Natural killer cell treated with Interleukin-12 subunit alpha and Interleukin-12 subunit beta and Interleukin-15 and Interleukin-18, amount 100 ng/mL, for 72 hours (primary cell): ENCODE data around the gene RLF. TPM values are rescaled to one million over a fixed set of nuclear protein-coding genes. Genes with fewer than 3 reads are reported as not detected.

Source experiments
- ATAC-seq, 2 donors: fragments of 150-1000 bp; cut with Tn5 transposase in 1 of 2; sonication (Bioruptor Pico), chemical (Tn5 transposase) in 1 of 2; 2 replicates each; pipeline ENCODE4 v1.10.0; 2021
- DNase-seq: peaks from one replicate; pipeline ENCODE4 v3.0.0; 2022; ENCODE audit warnings: low spot score
- H3K27ac Mint-ChIP-seq, 2 donors: 1 replicate in 1 of 2; 2 replicates in 1 of 2; pipeline ENCODE4 v1.8.0; 2022; ENCODE audit warnings: mixed read lengths in 2 of 2, mild to moderate bottlenecking in 1 of 2, moderate library complexity in 1 of 2
- H3K27me3 Mint-ChIP-seq, 2 donors: 1 replicate in 1 of 2; 2 replicates in 1 of 2; pipeline ENCODE4 v1.8.0; 2022; ENCODE audit warnings: mixed read lengths in 2 of 2
- H3K36me3 Mint-ChIP-seq: one replicate; pipeline ENCODE4 v1.8.0; 2022; ENCODE audit warnings: mixed read lengths
- H3K4me1 Mint-ChIP-seq, 2 donors: 1 replicate in 1 of 2; 2 replicates in 1 of 2; pipeline ENCODE4 v1.8.0; 2022; ENCODE audit warnings: low read depth in 2 of 2, mixed read lengths in 2 of 2, mild to moderate bottlenecking in 1 of 2
- H3K4me3 Mint-ChIP-seq: one replicate; pipeline ENCODE4 v1.8.0; 2022; ENCODE audit warnings: mixed read lengths
- H3K9me3 Mint-ChIP-seq: 2 replicates; pipeline ENCODE4 v1.8.0; 2022; ENCODE audit warnings: mixed read lengths
- total RNA-seq, 2 donors: library from RNA; stranded (reverse); gene quantifications; one replicate each; pipeline ENCODE4 v1.2.3, GENCODE V29; 2022

The RLF gene
- total RNA-seq, 2 donors from 2014 or later, result 19.5 to 24.5 TPM

DNA sequence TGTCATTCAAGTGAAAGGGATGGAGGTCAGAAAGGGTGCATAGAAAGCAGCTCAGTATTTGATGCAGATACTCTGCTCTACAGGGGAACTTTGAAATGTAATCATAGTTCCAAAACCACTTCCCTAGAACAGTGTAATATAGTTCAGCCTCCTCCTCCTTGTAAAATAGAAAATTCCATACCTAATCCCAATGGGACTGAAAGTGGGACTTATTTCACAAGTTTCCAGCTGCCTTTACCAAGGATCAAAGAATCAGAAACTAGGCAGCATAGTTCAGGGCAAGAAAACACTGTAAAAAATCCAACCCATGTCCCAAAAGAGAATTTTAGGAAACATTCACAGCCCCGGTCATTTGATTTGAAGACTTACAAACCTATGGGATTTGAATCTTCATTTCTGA is 78.4 kb downstream of the RLF start:
- peaks cover 13 to 19% of the 10 kb centered on the region in 2 donors for H3K4me1 Mint-ChIP-seq
- H3K27ac Mint-ChIP-seq, result no peak overlapping the region

GRCh38 chr1:40240390-40240789 is 79.2 kb downstream of the RLF start:
- Mint-ChIP-seq H3K9me3 (no peaks in the 10 kb centered on the region), H3K4me1 (peaks cover 21 to 22% of the 10 kb centered on the region in 2 donors), H3K27ac (no peak overlapping the region), H3K27me3 (no peaks in the 10 kb centered on the region), H3K4me3 (no peak overlapping the region), H3K36me3 (peaks cover 25% of the 10 kb centered on the region)
- no peak for ATAC-seq
- DNase-seq, result no peak

More for the DNA sequence above, 78.4 kb downstream of the RLF start:
- Mint-ChIP-seq H3K4me3 (no peak overlapping the region), H3K27me3 (no peaks in the 10 kb centered on the region), H3K36me3 (peaks cover 25% of the 10 kb centered on the region), H3K9me3 (no peaks in the 10 kb centered on the region)
- ATAC-seq (no peak), DNase-seq (no peak)

GRCh38 chr1:40241362-40241761 is 80.2 kb downstream of the RLF start:
- Mint-ChIP-seq H3K4me3 (peak overlapping the region; percentile 74), H3K4me1 (peaks cover 27 to 28% of the 10 kb centered on the region in 2 donors)

DNA sequence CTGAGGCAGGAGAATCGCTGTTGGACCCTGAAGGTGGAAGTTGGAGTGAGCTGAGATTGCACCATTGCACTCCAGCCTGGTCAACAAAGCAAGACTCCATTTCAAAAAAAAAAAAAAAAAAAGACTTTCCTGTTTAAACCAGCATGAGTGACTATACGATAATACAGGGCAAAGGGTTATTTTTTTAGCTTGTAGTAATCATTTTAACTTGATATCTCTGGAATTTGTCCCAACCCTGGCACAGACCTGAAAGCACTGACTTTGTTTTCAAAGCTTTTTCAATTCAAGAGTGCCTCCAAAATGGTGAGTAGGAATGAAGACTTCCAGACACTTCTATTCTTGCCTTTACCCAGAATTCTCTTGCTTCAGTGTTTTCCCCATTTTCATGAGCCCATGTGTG is 82.2 kb downstream of the RLF start:
- no peaks in the 10 kb centered on the region for H3K27me3 Mint-ChIP-seq
- ATAC-seq, result no peak
- DNase-seq, result no peak
- peaks cover 25 to 27% of the 10 kb centered on the region in 2 donors for H3K4me1 Mint-ChIP-seq
- H3K4me3 Mint-ChIP-seq, result no peak overlapping the region
- no peak overlapping the region for H3K27ac Mint-ChIP-seq
- H3K9me3 Mint-ChIP-seq, result no peaks in the 10 kb centered on the region
- H3K36me3 Mint-ChIP-seq, result peaks cover 2% of the 10 kb centered on the region

More at GRCh38 chr1:40241362-40241761, 80.2 kb downstream of the RLF start:
- H3K36me3 Mint-ChIP-seq, result peaks cover 18% of the 10 kb centered on the region
- H3K9me3 Mint-ChIP-seq, result no peaks in the 10 kb centered on the region
- no peak for DNase-seq
- peak; percentile 11 to 28 for ATAC-seq
- no peaks in the 10 kb centered on the region for H3K27me3 Mint-ChIP-seq
- peak overlapping the region; percentile 50 to 72 for H3K27ac Mint-ChIP-seq

- Mint-ChIP-seq H3K4me3 (no peak overlapping the region), H3K36me3 (no peaks in the 10 kb centered on the region), H3K4me1 (peaks cover 25 to 27% of the 10 kb centered on the region in 2 donors), H3K27ac (peak overlapping the region in 1 of 2 donors; percentile 56), H3K9me3 (no peaks in the 10 kb centered on the region), H3K27me3 (no peaks in the 10 kb centered on the region)
- ATAC-seq (no peak), DNase-seq (no peak)
These were observed 83.1 kb downstream of the RLF start for GRCh38 chr1:40244138-40244744.

DNA sequence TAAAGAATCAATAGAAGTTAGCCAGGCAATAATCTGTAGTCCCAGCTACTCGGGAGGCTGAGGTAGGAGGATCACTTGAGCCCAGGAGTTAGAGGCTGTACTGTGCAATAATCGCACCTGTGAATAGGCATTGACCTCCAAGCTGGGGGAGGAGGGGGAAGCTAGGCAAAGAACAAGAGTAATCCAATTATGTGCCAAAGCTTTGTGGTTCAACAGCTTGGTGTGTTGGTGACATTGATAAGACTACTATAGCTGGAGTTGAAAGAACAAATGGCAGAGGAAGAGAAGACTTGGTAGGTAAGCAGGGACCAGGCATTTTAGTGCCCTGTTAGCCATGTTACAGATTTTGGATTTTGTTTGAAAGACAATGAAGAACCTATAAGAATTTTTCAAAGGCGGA is 84.5 kb downstream of the RLF start:
- no peak for DNase-seq

DNA sequence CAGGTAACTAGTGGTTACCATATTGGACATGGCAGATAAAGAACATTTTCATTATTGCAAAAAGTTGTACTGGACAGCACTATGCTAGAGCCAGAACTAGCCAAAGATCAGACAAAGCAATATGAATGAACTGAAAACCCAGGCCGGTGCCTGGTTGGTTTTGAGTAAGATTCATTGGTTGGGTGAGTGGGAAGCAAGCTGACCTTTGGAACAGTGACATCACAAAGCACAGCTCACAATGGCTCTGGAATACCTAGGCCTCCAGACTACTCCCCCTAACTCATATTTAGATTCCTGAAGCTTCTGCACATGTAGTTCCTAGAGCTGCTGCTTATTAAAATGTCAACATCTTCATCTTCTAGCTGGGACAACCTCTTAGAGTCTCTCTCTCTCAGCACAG is 86.5 kb downstream of the RLF start, which contains the start of gene TMCO2:
TSS of gene TMCO2 (plus strand) at position 283 of the 400 bp plus-strand sequence. CDS start at position 340, 57 bp downstream.
- Mint-ChIP-seq H3K4me1 (peaks cover 21 to 24% of the 10 kb centered on the region in 2 donors), H3K36me3 (no peaks in the 10 kb centered on the region), H3K4me3 (no peak within 1 kb of the TSS)

More for the DNA sequence above, 84.5 kb downstream of the RLF start:
- H3K4me1 Mint-ChIP-seq, result peaks cover 25 to 27% of the 10 kb centered on the region in 2 donors
- ATAC-seq, result no peak
- no peaks in the 10 kb centered on the region for H3K9me3 Mint-ChIP-seq
- no peaks in the 10 kb centered on the region for H3K36me3 Mint-ChIP-seq
- no peaks in the 10 kb centered on the region for H3K27me3 Mint-ChIP-seq
- H3K27ac Mint-ChIP-seq, result peak overlapping the region; percentile 24 to 56
- H3K4me3 Mint-ChIP-seq, result no peak overlapping the region

DNA sequence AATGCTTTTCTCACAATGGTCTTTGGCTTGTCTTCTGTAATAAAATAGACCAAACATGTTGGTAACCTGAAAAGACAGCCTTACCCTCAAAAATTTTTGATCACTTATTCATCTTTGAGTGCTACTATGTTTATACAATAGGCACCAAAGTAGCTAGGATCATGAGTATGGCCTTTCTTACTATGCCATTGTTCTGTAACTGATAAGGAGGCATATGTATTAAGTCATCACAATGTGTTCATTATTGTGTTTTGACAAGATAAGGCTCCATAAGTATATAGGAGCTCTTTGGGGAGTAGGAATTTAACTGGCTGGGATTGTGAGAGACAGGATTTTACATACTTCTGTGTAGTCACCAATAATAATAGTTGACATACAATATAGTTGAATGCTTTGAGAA is 87.2 kb downstream of the RLF start:
- Mint-ChIP-seq H3K27me3 (no peaks in the 10 kb centered on the region), H3K36me3 (no peaks in the 10 kb centered on the region), H3K27ac (no peak overlapping the region), H3K4me1 (peaks cover 21 to 24% of the 10 kb centered on the region in 2 donors), H3K4me3 (no peak overlapping the region), H3K9me3 (no peaks in the 10 kb centered on the region)
- no peak for ATAC-seq
- no peak for DNase-seq

More for the DNA sequence above, 86.5 kb downstream of the RLF start, which contains the start of gene TMCO2:
- Mint-ChIP-seq H3K27me3 (no peaks in the 10 kb centered on the region), H3K9me3 (no peaks in the 10 kb centered on the region), H3K27ac (no peak within 1 kb of the TSS)
- DNase-seq, result no peak
- ATAC-seq, result no peak

DNA sequence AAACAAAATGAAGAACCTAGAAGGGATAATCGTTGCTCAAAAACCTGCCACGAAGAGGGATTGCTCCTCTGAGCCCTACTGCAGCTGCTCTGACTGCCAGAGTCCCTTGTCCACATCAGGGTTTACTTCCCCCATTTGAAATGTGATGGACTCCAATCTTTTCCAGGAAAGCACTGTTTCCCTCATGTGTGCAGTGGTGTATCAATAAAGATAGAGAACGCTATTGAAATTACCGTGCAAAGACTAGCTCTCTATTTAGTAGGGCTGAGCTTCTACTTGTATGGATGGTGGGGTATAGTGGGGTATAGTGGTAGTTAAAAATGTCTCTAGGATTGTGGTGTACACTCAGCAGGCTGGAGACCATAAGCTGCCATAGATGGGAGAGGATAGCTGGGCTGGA is 90.3 kb downstream of the RLF start:
- Mint-ChIP-seq H3K4me3 (peak overlapping the region; percentile 70), H3K36me3 (no peaks in the 10 kb centered on the region), H3K27ac (peak overlapping the region; percentile 41 to 84), H3K27me3 (no peaks in the 10 kb centered on the region), H3K9me3 (no peaks in the 10 kb centered on the region), H3K4me1 (peaks cover 14 to 23% of the 10 kb centered on the region in 2 donors)
- no peak for DNase-seq
- ATAC-seq, result peak in 1 of 2 donors; percentile 43

DNA sequence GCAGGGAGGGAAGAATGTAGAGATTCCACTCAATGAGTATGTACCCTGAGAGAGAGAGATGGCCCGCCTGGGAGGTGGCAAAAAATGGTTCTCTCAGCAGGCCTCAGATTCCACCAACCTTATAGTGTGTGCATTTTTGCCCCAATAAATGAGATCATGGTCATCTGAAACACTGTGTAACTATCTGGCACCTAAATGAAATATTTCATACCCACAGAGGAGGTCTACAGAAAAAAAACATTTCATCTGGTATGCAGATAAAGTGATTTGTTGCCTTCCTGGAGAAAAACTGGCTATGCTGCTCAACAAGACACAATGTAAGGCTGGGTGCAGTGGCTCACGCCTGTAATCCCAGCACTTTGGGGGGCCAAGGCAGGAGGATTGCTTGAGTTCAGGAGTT is 91.4 kb downstream of the RLF start:
- no peaks in the 10 kb centered on the region for H3K27me3 Mint-ChIP-seq
- peaks cover 18 to 23% of the 10 kb centered on the region in 2 donors for H3K4me1 Mint-ChIP-seq
- H3K9me3 Mint-ChIP-seq, result no peaks in the 10 kb centered on the region
- H3K36me3 Mint-ChIP-seq, result peaks cover 4% of the 10 kb centered on the region
- H3K4me3 Mint-ChIP-seq, result no peak overlapping the region
- peak overlapping the region in 1 of 2 donors; percentile 84 for H3K27ac Mint-ChIP-seq
- DNase-seq, result no peak
- ATAC-seq, result no peak

- DNase-seq (no peak), ATAC-seq (no peak)
- peak overlapping the region; percentile 13 to 62 for H3K27ac Mint-ChIP-seq
- H3K4me1 Mint-ChIP-seq, result peaks cover 23 to 25% of the 10 kb centered on the region in 2 donors
- no peaks in the 10 kb centered on the region for H3K27me3 Mint-ChIP-seq
- peak overlapping the region; percentile 24 for H3K4me3 Mint-ChIP-seq
- H3K9me3 Mint-ChIP-seq, result no peaks in the 10 kb centered on the region
- peaks cover 6% of the 10 kb centered on the region for H3K36me3 Mint-ChIP-seq
These were observed 94.0 kb downstream of the RLF start for GRCh38 chr1:40255231-40255630.

DNA sequence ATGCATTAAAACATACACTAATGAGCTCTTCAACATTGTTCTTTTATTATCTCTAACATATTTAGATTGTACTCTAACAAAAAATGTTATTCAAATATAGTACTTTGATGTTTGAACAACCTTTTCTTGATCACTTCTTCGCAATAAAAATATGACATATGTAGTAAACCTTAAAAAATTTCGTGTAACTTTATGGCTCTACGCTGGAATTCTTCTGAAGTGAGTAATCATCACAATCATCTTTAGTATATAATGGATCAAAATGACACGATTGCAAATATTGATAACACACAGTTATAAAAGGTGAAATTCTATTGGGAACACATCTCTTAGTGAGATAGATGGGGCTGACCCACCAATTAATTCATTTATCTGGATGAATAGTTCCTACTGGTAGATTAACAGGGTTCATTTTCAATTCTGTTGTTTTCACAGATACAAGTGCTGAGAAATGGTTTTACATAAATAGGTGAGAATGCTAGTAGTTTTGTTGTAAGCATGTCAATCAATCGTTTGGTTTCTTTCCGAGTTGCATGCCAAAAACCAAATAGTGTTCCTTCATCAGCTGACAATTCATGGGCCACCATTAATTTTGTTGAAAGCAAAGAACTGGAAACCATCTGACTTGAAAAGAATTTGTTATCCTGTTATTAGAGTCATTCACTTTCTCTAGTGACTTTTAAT is 95.4 kb downstream of the RLF start:
- Mint-ChIP-seq H3K4me3 (peak overlapping the region; percentile 97), H3K4me1 (peaks cover 17 to 20% of the 10 kb centered on the region in 2 donors), H3K9me3 (no peaks in the 10 kb centered on the region), H3K27me3 (no peaks in the 10 kb centered on the region), H3K27ac (peak overlapping the region; percentile 99), H3K36me3 (peaks cover 12% of the 10 kb centered on the region)
- no peak for DNase-seq
- ATAC-seq, result no peak

DNA sequence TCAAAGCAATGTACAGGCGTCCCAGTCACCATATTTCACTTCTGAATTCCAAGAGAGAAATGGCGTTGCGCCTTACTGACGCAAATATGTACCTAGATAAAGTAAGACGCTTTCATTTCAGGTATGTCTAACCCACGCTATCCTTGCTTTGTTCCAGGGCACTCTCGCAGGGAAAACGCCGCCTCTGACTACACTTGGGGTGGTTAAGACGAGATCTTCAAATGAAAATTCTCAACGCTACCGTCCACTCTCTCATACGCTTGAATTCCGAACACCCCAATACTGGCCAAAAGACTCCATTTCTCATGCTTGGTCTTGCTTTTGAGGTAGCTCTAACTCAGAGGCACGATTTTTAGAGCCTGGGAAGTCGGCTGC is 96.1 kb downstream of the RLF start:
- Mint-ChIP-seq H3K27me3 (no peaks in the 10 kb centered on the region), H3K27ac (peak overlapping the region; percentile 99), H3K4me1 (peaks cover 13 to 18% of the 10 kb centered on the region in 2 donors), H3K4me3 (peak overlapping the region; percentile 97), H3K9me3 (no peaks in the 10 kb centered on the region), H3K36me3 (peaks cover 20% of the 10 kb centered on the region)
- DNase-seq, result no peak
- ATAC-seq, result peak; percentile 0
